HFF-Myc (cell line): ENCODE results near the gene FERMT2.

Experiments used
- DNase-seq: peaks from one replicate; pipeline ENCODE4 v3.0.0-alpha.2; 2011; ENCODE audit warnings: low read depth; ENCODE audit errors: extremely low read depth
- H3K4me3 ChIP-seq: replicated peaks from 2 replicates; pipeline ENCODE4 v1.5.1; 2011; ENCODE audit warnings: low read depth, mild to moderate bottlenecking, control low read depth, low read length
- CTCF ChIP-seq: IDR thresholded peaks from 2 replicates; pipeline ENCODE4 v1.5.1; 2012; ENCODE audit warnings: mild to moderate bottlenecking, low read depth, low read length, control low read depth; ENCODE audit errors: missing control alignments

Gene FERMT2

GRCh38 chr14:52950898-52951680 is at the start of gene FERMT2:
FERMT2 (minus strand) TSS chr14:52951050; CDS start chr14:52950568, 482 bp downstream.
- no peak for TF ChIP-seq CTCF
- DNase-seq = peak; percentile 25
- H3K4me3 ChIP-seq = peak within 1 kb of the TSS; percentile 79

DNA sequence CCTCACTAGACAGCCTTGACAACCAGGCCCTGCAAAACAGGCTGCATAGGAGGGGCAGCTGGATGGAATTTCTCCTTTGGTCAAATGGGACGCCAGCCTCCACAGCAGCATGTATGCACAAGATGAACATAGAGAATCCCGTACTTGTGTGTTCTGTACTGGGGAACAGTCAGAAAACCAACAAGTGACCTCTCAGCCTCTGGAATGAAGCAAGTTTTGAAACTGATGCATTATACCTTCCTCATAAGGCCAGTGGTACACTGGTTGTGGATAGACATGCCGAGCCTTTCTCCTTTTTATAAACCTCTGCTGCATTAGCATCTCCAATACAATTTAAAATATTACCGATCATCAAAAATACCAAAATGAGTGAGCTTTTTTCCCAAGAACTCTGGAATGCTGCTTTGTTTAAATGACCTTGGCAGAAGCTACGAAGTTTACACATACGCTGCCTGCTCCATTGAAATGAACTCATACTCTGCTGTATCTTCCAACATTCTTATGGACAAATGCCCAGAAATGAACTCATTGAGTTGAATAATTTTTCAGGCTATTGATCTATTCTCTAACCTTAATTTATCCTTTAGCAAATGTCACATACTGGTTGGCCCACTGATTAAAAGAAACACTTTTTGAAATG is 47.6 kb upstream of the FERMT2 start:
- no peak for DNase-seq
- no peak for TF ChIP-seq CTCF
- H3K4me3 ChIP-seq = no peak overlapping the region

GRCh38 chr14:52996493-52996892 is 45.6 kb upstream of the FERMT2 start:
- no peak for TF ChIP-seq CTCF
- DNase-seq = no peak

DNA sequence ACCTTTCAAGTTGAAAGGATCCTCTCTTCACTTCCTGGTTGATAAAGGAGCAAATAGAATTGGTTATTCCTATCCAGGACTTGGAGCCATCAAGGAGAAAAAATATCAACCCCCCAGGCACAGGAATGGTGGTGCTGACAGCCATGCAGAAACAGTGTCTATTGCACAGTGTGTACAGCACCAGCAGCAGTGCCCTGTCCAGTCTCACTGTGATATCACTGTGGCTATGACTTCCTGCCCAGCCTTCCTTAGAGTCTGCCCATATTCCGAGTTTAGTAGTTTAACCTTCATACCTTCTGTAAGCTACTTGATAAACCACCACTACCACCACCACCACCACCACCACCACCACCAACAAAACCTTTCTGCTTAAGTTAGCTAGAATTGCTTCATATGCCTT is 45.1 kb upstream of the FERMT2 start:
- TF ChIP-seq CTCF = no peak
- H3K4me3 ChIP-seq = no peak overlapping the region
- DNase-seq = no peak

More at GRCh38 chr14:52996493-52996892, 45.6 kb upstream of the FERMT2 start:
- no peak overlapping the region for H3K4me3 ChIP-seq

GRCh38 chr14:52992236-52992870 is 41.5 kb upstream of the FERMT2 start:
- TF ChIP-seq CTCF = no peak
- no peak overlapping the region for H3K4me3 ChIP-seq
- no peak for DNase-seq

- no peak for DNase-seq
- H3K4me3 ChIP-seq = no peak overlapping the region
- no peak for TF ChIP-seq CTCF
Observed at GRCh38 chr14:52988139-52988538, 37.3 kb upstream of the FERMT2 start.
